WERI-Rb-1 (cell line): Measurements from ENCODE around the gene HOXC13.

Experiments
- DNase-seq: peaks from one replicate; pipeline ENCODE4 v3.0.0-alpha.2; 2020
- H3K27ac ChIP-seq: fragments of 250-450 bp; sonication (Bioruptor Pico); 2 replicates; pipeline ENCODE4 v1.5.1; 2020; ENCODE audit warnings: mild to moderate bottlenecking, moderate library complexity
- H3K27me3 ChIP-seq: fragments of 250-450 bp; sonication (Bioruptor Pico); 2 replicates; pipeline ENCODE4 v1.5.1; 2021; ENCODE audit warnings: mild to moderate bottlenecking, low read depth, moderate library complexity; ENCODE audit not compliant: insufficient read depth, severe bottlenecking
- H3K36me3 ChIP-seq: fragments of 250-450 bp; sonication (Bioruptor Pico); 2 replicates; pipeline ENCODE4 v1.5.1; 2020; ENCODE audit warnings: mild to moderate bottlenecking, moderate library complexity
- H3K4me3 ChIP-seq: 2 replicates; pipeline ENCODE4 v1.5.1; 2011; ENCODE audit warnings: low read depth, mild to moderate bottlenecking, control low read depth, low read length
- H3K9me3 ChIP-seq: fragments of 250-450 bp; sonication (Bioruptor Pico); 2 replicates; pipeline ENCODE4 v1.5.1; 2021; ENCODE audit warnings: mild to moderate bottlenecking, moderate library complexity; ENCODE audit not compliant: severe bottlenecking
- CTCF ChIP-seq: IDR thresholded peaks from 2 replicates; pipeline ENCODE4 v1.5.1; 2011; ENCODE audit warnings: low read depth, mild to moderate bottlenecking, control low read depth, inconsistent platforms, low read length

The HOXC13 gene

GRCh38 chr12:53948650-53949593 is 10.3 kb downstream of the HOXC13 start:
- no peak for DNase-seq
- Histone ChIP-seq H3K27me3 (peaks cover 55% of the 10 kb centered on the region), H3K27ac (no peak overlapping the region), H3K36me3 (no peaks in the 10 kb centered on the region), H3K9me3 (no peaks in the 10 kb centered on the region), H3K4me3 (no peak overlapping the region)
- peak; percentile 36 for TF ChIP-seq CTCF

- Histone ChIP-seq H3K9me3 (no peaks in the 10 kb centered on the region), H3K36me3 (no peaks in the 10 kb centered on the region), H3K27ac (no peak overlapping the region), H3K4me3 (no peak overlapping the region), H3K27me3 (peaks cover 56% of the 10 kb centered on the region)
- TF ChIP-seq CTCF = no peak
- no peak for DNase-seq
Measured at GRCh38 chr12:53949631-53950436, 11.2 kb downstream of the HOXC13 start.

- DNase-seq = no peak
- Histone ChIP-seq H3K4me3 (no peak overlapping the region), H3K27ac (no peak overlapping the region), H3K27me3 (peaks cover 62% of the 10 kb centered on the region), H3K36me3 (no peaks in the 10 kb centered on the region), H3K9me3 (no peaks in the 10 kb centered on the region)
- TF ChIP-seq CTCF = no peak
Measured at GRCh38 chr12:53950437-53950773, 11.8 kb downstream of the HOXC13 start.

GRCh38 chr12:53950789-53951576 is 12.4 kb downstream of the HOXC13 start:
- Histone ChIP-seq H3K9me3 (no peaks in the 10 kb centered on the region), H3K4me3 (peak overlapping the region; percentile 34), H3K36me3 (no peaks in the 10 kb centered on the region), H3K27me3 (peaks cover 68% of the 10 kb centered on the region), H3K27ac (no peak overlapping the region)
- TF ChIP-seq CTCF = no peak
- DNase-seq = no peak

- H3K36me3 ChIP-seq = no peaks in the 10 kb centered on the region
- peaks cover 76% of the 10 kb centered on the region for H3K27me3 ChIP-seq
- peak overlapping the region; percentile 34 for H3K4me3 ChIP-seq
- H3K9me3 ChIP-seq = no peaks in the 10 kb centered on the region
- no peak overlapping the region for H3K27ac ChIP-seq
- TF ChIP-seq CTCF = no peak
- DNase-seq = no peak
Measured at GRCh38 chr12:53951577-53952334, 13.1 kb downstream of the HOXC13 start.
